Measurements from ENCODE around the gene GSDME.

The GSDME gene

GRCh38 chr7:24670782-24671181 is 86.5 kb downstream of the GSDME start:
- no peak for DNase-seq (ENCODE audit: low spot score)
- TF ChIP-seq CTCF (IDR thresholded peaks at IDR 0.05; ENCODE audit: extremely low read depth, insufficient read depth, missing control alignments) = no peak
- in situ Hi-C loops (cut with MboI; ENCODE audit: low pct_unique_long_range_greater_than_20kb, low sequenced_read_pairs, unreplicated experiment) = no loop called here

- TF ChIP-seq CTCF (IDR thresholded peaks at IDR 0.05; ENCODE audit: extremely low read depth, insufficient read depth, missing control alignments) = no peak
- no peak for DNase-seq (ENCODE audit: low spot score)
- in situ Hi-C loops (cut with MboI; ENCODE audit: low pct_unique_long_range_greater_than_20kb, low sequenced_read_pairs, unreplicated experiment) = loop anchor here (10.0 kb wide), 2 partner anchors 265 to 375 kb away; no protein-coding TSS in a partner anchor
Observed at GRCh38 chr7:24669971-24670591, 87.2 kb downstream of the GSDME start.

GRCh38 chr7:24668927-24669635 is 88.2 kb downstream of the GSDME start:
- no peak for DNase-seq (ENCODE audit: low spot score)
- no peak for TF ChIP-seq CTCF (IDR thresholded peaks at IDR 0.05; ENCODE audit: extremely low read depth, insufficient read depth, missing control alignments)
- in situ Hi-C loops (cut with MboI; ENCODE audit: low pct_unique_long_range_greater_than_20kb, low sequenced_read_pairs, unreplicated experiment) = loop anchor here (10.0 kb wide), 2 partner anchors 264 to 374 kb away; no protein-coding TSS in a partner anchor

- in situ Hi-C loops (cut with MboI; ENCODE audit: low pct_unique_long_range_greater_than_20kb, low sequenced_read_pairs, unreplicated experiment) = loop anchor here (10.0 kb wide), 2 partner anchors 261 to 371 kb away; no protein-coding TSS in a partner anchor
- peak; percentile 33 for DNase-seq (ENCODE audit: low spot score)
- TF ChIP-seq CTCF (IDR thresholded peaks at IDR 0.05; ENCODE audit: extremely low read depth, insufficient read depth, missing control alignments) = peak; percentile 68
Observed at GRCh38 chr7:24665564-24666294, 91.5 kb downstream of the GSDME start.

- no peak for DNase-seq (ENCODE audit: low spot score)
- TF ChIP-seq CTCF (IDR thresholded peaks at IDR 0.05; ENCODE audit: extremely low read depth, insufficient read depth, missing control alignments) = no peak
- in situ Hi-C loops (cut with MboI; ENCODE audit: low pct_unique_long_range_greater_than_20kb, low sequenced_read_pairs, unreplicated experiment) = loop anchor here (10.0 kb wide), 2 partner anchors 256 to 366 kb away; no protein-coding TSS in a partner anchor
Observed at GRCh38 chr7:24660546-24660945, 96.7 kb downstream of the GSDME start.

GRCh38 chr7:24659505-24659904 is 97.8 kb downstream of the GSDME start:
- DNase-seq (ENCODE audit: low spot score) = peak; percentile 20
- TF ChIP-seq CTCF (IDR thresholded peaks at IDR 0.05; ENCODE audit: extremely low read depth, insufficient read depth, missing control alignments) = no peak
- in situ Hi-C loops (cut with MboI; ENCODE audit: low pct_unique_long_range_greater_than_20kb, low sequenced_read_pairs, unreplicated experiment) = no loop called here
